ENCODE results near the gene RIC8A.
"Not testable (repeated sequence)": the region's sequence is repeated elsewhere in the genome, so short reads cannot be mapped to it uniquely, and the experiment has no call there.

DNA sequence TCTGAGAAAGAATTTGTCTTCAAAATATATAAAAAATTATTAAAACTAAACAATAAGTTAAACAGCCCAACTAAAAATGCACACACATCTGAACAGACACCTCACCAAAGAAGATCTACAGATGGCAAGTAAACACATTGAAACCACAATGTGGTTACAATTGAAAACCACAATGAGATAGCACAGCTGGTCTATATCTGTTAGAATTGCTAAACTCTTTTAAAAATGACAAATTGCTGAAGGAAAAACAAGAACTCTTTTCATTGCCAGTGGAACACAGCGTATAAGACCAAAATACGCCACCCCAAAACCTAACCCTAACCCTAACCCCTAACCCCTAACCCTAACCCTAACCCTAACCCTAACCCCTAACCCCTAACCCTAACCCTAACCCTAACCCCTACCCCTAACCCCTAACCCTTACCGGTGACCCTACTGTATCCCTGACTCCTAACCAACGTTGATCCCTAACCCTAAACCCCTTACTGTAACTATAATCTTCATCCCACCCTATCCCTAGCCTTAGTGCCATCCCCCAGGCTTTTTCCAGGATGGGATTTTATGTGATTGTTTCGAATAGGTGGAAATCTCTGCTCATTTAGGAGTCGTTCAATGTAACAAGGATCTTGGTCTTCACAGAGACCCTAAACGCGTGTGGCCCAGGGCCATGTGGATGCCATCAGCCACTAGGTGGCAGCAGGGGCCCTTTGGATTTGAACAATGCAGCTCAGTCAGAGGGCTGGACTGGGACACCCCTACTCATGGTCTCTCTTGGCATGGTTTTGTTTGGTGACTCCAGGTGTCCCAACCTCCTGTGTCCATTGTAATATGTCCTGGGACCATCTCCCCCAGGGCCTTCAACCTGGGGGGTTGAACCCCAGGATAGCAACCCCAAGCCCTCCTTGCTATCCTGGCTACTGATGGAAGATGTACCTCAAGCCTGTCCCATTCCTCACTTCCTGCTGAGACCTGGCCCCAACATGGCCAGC is 15.7 kb upstream of the RIC8A start:
- TF ChIP-seq, protein P1, sequence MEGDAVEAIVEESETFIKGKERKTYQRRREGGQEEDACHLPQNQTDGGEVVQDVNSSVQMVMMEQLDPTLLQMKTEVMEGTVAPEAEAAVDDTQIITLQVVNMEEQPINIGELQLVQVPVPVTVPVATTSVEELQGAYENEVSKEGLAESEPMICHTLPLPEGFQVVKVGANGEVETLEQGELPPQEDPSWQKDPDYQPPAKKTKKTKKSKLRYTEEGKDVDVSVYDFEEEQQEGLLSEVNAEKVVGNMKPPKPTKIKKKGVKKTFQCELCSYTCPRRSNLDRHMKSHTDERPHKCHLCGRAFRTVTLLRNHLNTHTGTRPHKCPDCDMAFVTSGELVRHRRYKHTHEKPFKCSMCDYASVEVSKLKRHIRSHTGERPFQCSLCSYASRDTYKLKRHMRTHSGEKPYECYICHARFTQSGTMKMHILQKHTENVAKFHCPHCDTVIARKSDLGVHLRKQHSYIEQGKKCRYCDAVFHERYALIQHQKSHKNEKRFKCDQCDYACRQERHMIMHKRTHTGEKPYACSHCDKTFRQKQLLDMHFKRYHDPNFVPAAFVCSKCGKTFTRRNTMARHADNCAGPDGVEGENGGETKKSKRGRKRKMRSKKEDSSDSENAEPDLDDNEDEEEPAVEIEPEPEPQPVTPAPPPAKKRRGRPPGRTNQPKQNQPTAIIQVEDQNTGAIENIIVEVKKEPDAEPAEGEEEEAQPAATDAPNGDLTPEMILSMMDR (conservative IDR thresholded peaks at IDR 0.05; ENCODE audit: low read length): peak; percentile 46
- TF ChIP-seq EZH2phosphoT487 (IDR thresholded peaks at IDR 0.05; ENCODE audit: borderline replicate concordance): not testable (repeated sequence)
